Stimulated activated CD8-positive, alpha-beta memory T cell treated with anti-CD3 and anti-CD28 coated beads, Interleukin-15, amount 100 ng/mL, for 48 hours (primary cell): ENCODE data around the gene AQP7.
A peak's percentile ranks its signal among the peaks of the same experiment; 100 is the strongest.
"Not testable (repeated sequence)": the region's sequence is repeated elsewhere in the genome, so short reads cannot be mapped to it uniquely, and the experiment has no call there.

Source experiments
- DNase-seq, 2 donors: peaks; one replicate each; pipeline ENCODE4 v3.0.0-alpha.2; 2020; ENCODE audit warnings: low read depth in 2 of 2

Gene AQP7

GRCh38 chr9:33433871-33434270 lies 31.5 kb upstream of the AQP7 start:
- DNase-seq: no peak

- no peak for DNase-seq
Observed at GRCh38 chr9:33431420-33431819, 29.1 kb upstream of the AQP7 start.

GRCh38 chr9:33430942-33431341 lies 28.6 kb upstream of the AQP7 start:
- no peak for DNase-seq

- DNase-seq: no peak
Observed at GRCh38 chr9:33429256-33429985, 27.1 kb upstream of the AQP7 start.

GRCh38 chr9:33426843-33427293 lies 24.5 kb upstream of the AQP7 start:
- peak in 1 of 2 donors; percentile 14 for DNase-seq

- DNase-seq: no peak
Observed at GRCh38 chr9:33425128-33425533, 22.8 kb upstream of the AQP7 start.

GRCh38 chr9:33424492-33424891 lies 22.1 kb upstream of the AQP7 start:
- DNase-seq: not testable (repeated sequence)

- DNase-seq: not testable (repeated sequence)
Observed at GRCh38 chr9:33424043-33424442, 21.7 kb upstream of the AQP7 start.

GRCh38 chr9:33419708-33420303 lies 17.4 kb upstream of the AQP7 start:
- DNase-seq: no peak

GRCh38 chr9:33418090-33418489 lies 15.7 kb upstream of the AQP7 start:
- no peak for DNase-seq

GRCh38 chr9:33416996-33417395 lies 14.6 kb upstream of the AQP7 start:
- DNase-seq: peak in 1 of 2 donors; percentile 12

GRCh38 chr9:33415501-33416038 lies 13.2 kb upstream of the AQP7 start:
- peak; percentile 76 to 85 for DNase-seq

GRCh38 chr9:33414889-33415500 lies 12.6 kb upstream of the AQP7 start:
- no peak for DNase-seq

GRCh38 chr9:33414268-33414667 lies 11.9 kb upstream of the AQP7 start:
- no peak for DNase-seq

- no peak for DNase-seq
Observed at GRCh38 chr9:33408087-33408486, 5.7 kb upstream of the AQP7 start.

- no peak for DNase-seq
Observed at GRCh38 chr9:33407061-33407460, 4.7 kb upstream of the AQP7 start.

GRCh38 chr9:33404788-33405362 lies 2.5 kb upstream of the AQP7 start:
- no peak for DNase-seq

- DNase-seq: no peak
Observed at GRCh38 chr9:33403941-33404787, 1.8 kb upstream of the AQP7 start.

GRCh38 chr9:33401809-33402208 lies 559 bp downstream of the AQP7 start:
- not testable (repeated sequence) for DNase-seq

- DNase-seq: not testable (repeated sequence)
Observed at GRCh38 chr9:33399047-33399446, 3.3 kb downstream of the AQP7 start.

GRCh38 chr9:33397801-33398200 lies 4.6 kb downstream of the AQP7 start:
- not testable (repeated sequence) for DNase-seq
